ENCODE data around the gene RHOU.
A peak's percentile ranks its signal among the peaks of the same experiment; 100 is the strongest.
"Not testable (repeated sequence)": the region's sequence is repeated elsewhere in the genome, so short reads cannot be mapped to it uniquely, and the experiment has no call there.

Gene RHOU

GRCh38 chr1:228734881-228735801 lies at the start of gene RHOU:
Gene RHOU, plus strand, starts transcription at chr1:228735479. Its CDS starts 264 bp downstream, at chr1:228735743.
- TF ChIP-seq, protein P1, sequence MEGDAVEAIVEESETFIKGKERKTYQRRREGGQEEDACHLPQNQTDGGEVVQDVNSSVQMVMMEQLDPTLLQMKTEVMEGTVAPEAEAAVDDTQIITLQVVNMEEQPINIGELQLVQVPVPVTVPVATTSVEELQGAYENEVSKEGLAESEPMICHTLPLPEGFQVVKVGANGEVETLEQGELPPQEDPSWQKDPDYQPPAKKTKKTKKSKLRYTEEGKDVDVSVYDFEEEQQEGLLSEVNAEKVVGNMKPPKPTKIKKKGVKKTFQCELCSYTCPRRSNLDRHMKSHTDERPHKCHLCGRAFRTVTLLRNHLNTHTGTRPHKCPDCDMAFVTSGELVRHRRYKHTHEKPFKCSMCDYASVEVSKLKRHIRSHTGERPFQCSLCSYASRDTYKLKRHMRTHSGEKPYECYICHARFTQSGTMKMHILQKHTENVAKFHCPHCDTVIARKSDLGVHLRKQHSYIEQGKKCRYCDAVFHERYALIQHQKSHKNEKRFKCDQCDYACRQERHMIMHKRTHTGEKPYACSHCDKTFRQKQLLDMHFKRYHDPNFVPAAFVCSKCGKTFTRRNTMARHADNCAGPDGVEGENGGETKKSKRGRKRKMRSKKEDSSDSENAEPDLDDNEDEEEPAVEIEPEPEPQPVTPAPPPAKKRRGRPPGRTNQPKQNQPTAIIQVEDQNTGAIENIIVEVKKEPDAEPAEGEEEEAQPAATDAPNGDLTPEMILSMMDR (conservative IDR thresholded peaks at IDR 0.05; ENCODE audit: low read depth, low read length): peak; percentile 42
- peak; percentile 57 for DNase-seq (ENCODE audit: low read depth)

GRCh38 chr1:228687587-228687986 lies 47.7 kb upstream of the RHOU start:
- DNase-seq (ENCODE audit: low read depth): no peak
- H3K4me3 ChIP-seq (ENCODE audit: low read depth, low read length): no peak overlapping the region
- TF ChIP-seq, protein P1 (conservative IDR thresholded peaks at IDR 0.05; ENCODE audit: low read depth, low read length): no peak

More at GRCh38 chr1:228734881-228735801, at the start of gene RHOU:
- H3K4me3 ChIP-seq (ENCODE audit: low read depth, low read length): peak within 1 kb of the TSS; percentile 73

DNA sequence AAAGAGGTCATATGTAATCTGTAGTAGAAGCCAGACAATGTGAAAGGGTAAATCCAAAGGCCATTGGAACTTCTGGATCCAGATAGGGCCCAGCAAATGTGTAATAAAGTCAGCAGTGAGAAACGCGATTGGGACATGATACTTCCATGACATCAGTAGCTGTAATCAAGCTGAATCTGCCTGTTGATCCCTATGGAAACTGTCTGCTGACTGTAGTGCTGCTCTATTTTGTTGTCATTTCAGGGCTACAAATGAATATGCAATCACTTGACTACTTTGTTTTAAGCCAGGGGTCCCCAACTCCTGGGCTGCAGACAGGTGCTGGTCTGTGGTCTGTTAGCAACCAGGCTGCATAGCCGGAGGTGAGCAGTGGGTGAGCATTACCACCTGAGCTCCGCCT lies 46.0 kb upstream of the RHOU start:
- TF ChIP-seq, protein P1 (conservative IDR thresholded peaks at IDR 0.05; ENCODE audit: low read depth, low read length): no peak
- no peak for DNase-seq (ENCODE audit: low read depth)
- H3K4me3 ChIP-seq (ENCODE audit: low read depth, low read length): no peak overlapping the region

GRCh38 chr1:228691211-228691610 lies 44.1 kb upstream of the RHOU start:
- H3K4me3 ChIP-seq (ENCODE audit: low read depth, low read length): no peak overlapping the region
- TF ChIP-seq, protein P1 (conservative IDR thresholded peaks at IDR 0.05; ENCODE audit: low read depth, low read length): no peak
- DNase-seq (ENCODE audit: low read depth): no peak

- TF ChIP-seq, protein P1 (conservative IDR thresholded peaks at IDR 0.05; ENCODE audit: low read depth, low read length): peak; percentile 58
- peak; percentile 79 for DNase-seq (ENCODE audit: low read depth)
- H3K4me3 ChIP-seq (ENCODE audit: low read depth, low read length): no peak overlapping the region
These were observed 43.4 kb upstream of the RHOU start for GRCh38 chr1:228691926-228692325.

DNA sequence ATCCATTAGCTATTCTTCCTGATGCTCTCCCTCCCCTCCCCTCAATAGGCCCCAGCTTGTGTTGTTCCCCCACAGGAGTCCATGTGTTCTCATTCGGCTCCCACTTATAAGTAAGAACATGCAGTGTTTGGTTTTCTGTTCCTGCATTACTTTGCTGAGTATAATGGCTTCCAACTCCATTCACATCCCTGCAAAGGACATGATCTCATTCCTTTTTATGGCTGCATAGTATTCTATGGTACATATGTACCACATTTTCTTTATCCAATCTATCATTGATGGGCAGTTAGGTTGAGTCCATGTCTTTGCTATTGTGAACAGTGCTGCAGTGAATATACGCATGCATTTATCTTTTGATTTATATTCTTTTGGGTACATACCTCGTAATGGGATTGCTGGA lies 40.8 kb upstream of the RHOU start:
- not testable (repeated sequence) for DNase-seq (ENCODE audit: low read depth); H3K4me3 ChIP-seq (ENCODE audit: low read depth, low read length)

GRCh38 chr1:228695015-228695955 lies 40.0 kb upstream of the RHOU start:
- no peak for DNase-seq (ENCODE audit: low read depth)
- TF ChIP-seq, protein P1 (conservative IDR thresholded peaks at IDR 0.05; ENCODE audit: low read depth, low read length): no peak
- no peak overlapping the region for H3K4me3 ChIP-seq (ENCODE audit: low read depth, low read length)

Measured in choroid plexus epithelial cell (primary cell).